A549 (cell line): ENCODE measurements around the gene PRICKLE1. TPM values are rescaled to one million over a fixed set of nuclear protein-coding genes. Genes with fewer than 3 reads are reported as not detected.

Experiments
- ATAC-seq, 2 experiments: fragments of 200-7000 bp in 1 of 2; fragments of >200 bp in 1 of 2; cut with Nextera tagmentation in 1 of 2; cut with Tn5 transposase in 1 of 2; 3 replicates each; pipeline versions ENCODE4 v1.8.0 to v1.9.1; 2018 to 2020; ENCODE audit warnings: mild to moderate bottlenecking in 1 of 2, moderate library complexity in 1 of 2
- CTCF ChIA-PET: fragments of 300-600 bp; sonication (Branson Sonifier 250); formaldehyde crosslinking; extraction: SDS; loops from one replicate; lab custom pipeline; 2021; ENCODE audit warnings: antibody characterized with exemption, inconsistent platforms; lab: Yijun Ruan, JAX
- POLR2A ChIA-PET: fragments of 350-600 bp; formaldehyde crosslinking; extraction: SDS; loops from one replicate; lab custom pipeline; 2021; ENCODE audit warnings: antibody characterized with exemption, inconsistent platforms; lab: Yijun Ruan, JAX
- DNase-seq, 2 experiments: peaks; one replicate each; pipeline versions ENCODE4 v3.0.0 to v3.0.0-alpha.2; 2011 to 2016; ENCODE audit warnings: low read depth in 1 of 2, low spot score in 1 of 2
- FAIRE-seq: peaks from 2 replicates; lab custom pipeline; 2011; peaks lifted over from hg19 to GRCh38; lab: Jason Lieb, UNC
- H3K27ac ChIP-seq, 2 experiments: fragments of >200 bp; sonication (Bioruptor Twin); formaldehyde crosslinking; 3 replicates each; pipeline ENCODE4 v1.5.1; 2016 to 2017
- H3K4me1 ChIP-seq: fragments of >200 bp; sonication (Bioruptor Twin); formaldehyde crosslinking; 3 replicates; pipeline ENCODE4 v1.6.1; 2016
- H3K4me2 ChIP-seq: fragments of >200 bp; sonication (Bioruptor Twin); formaldehyde crosslinking; 3 replicates; pipeline ENCODE4 v1.6.1; 2016
- H3K4me3 ChIP-seq: fragments of >200 bp; sonication (Bioruptor Twin); formaldehyde crosslinking; 3 replicates; pipeline ENCODE4 v1.5.1; 2016
- H3K9me3 ChIP-seq: fragments of >200 bp; sonication (Bioruptor Twin); formaldehyde crosslinking; 3 replicates; pipeline ENCODE4 v1.6.1; 2016
- CEBPB ChIP-seq, 2 experiments: fragments of >200 bp in 1 of 2; sonication (Bioruptor Twin) in 1 of 2; formaldehyde crosslinking in 1 of 2; IDR thresholded peaks; 2 replicates each; pipeline ENCODE4 v1.6.1; 2012 to 2016
- EHMT2 ChIP-seq: fragments of 200-600 bp; sonication (generic); IDR thresholded peaks from 2 replicates; pipeline ENCODE4 v1.6.1; 2016; ENCODE audit warnings: antibody characterized with exemption, low read depth, mild to moderate bottlenecking, moderate library complexity
- ESRRA ChIP-seq: fragments of 150-350 bp; IDR thresholded peaks from 2 replicates; pipeline ENCODE4 v1.6.1; 2014; ENCODE audit warnings: mild to moderate bottlenecking, low read length, borderline replicate concordance
- FOSL2 ChIP-seq, 2 experiments: fragments of 450-650 bp in 1 of 2; fragments of >200 bp in 1 of 2; sonication (Bioruptor Twin) in 1 of 2; formaldehyde crosslinking; IDR thresholded peaks; 2 replicates each; pipeline versions ENCODE4 v1.5.0 to v1.6.1; 2016 to 2020; ENCODE audit warnings: mild to moderate bottlenecking in 1 of 2, moderate library complexity in 1 of 2
- FOXS1 ChIP-seq: fragments of 250-450 bp; sonication (Bioruptor Pico); IDR thresholded peaks from 2 replicates; pipeline ENCODE4 v1.5.0; 2020; ENCODE audit warnings: mild to moderate bottlenecking, moderate library complexity
- HOXA7 ChIP-seq: fragments of 250-450 bp; sonication (Bioruptor Pico); IDR thresholded peaks from 2 replicates; pipeline ENCODE4 v1.5.0; 2020; ENCODE audit warnings: mild to moderate bottlenecking, moderate library complexity
- HOXB13 ChIP-seq: fragments of 250-450 bp; sonication (Bioruptor Pico); IDR thresholded peaks from 2 replicates; pipeline ENCODE4 v1.5.0; 2020; ENCODE audit warnings: low read depth, mild to moderate bottlenecking, moderate library complexity
- KDM5A ChIP-seq: fragments of 200-600 bp; sonication (generic); IDR thresholded peaks from 2 replicates; pipeline ENCODE4 v1.6.1; 2016; ENCODE audit warnings: antibody characterized with exemption, mild to moderate bottlenecking
- MAZ ChIP-seq: fragments of 150-350 bp; IDR thresholded peaks from 2 replicates; pipeline ENCODE4 v1.6.1; 2014; ENCODE audit warnings: antibody characterized with exemption, low read depth, low read length, borderline replicate concordance
- MYC ChIP-seq: IDR thresholded peaks from 2 replicates; pipeline ENCODE4 v1.6.1; 2012; ENCODE audit warnings: mild to moderate bottlenecking, inconsistent platforms, low read length, improper control_type of control experiment, borderline replicate concordance
- SMC3 ChIP-seq: fragments of >200 bp; sonication (Bioruptor Twin); formaldehyde crosslinking; IDR thresholded peaks from 3 replicates; pipeline ENCODE4 v1.6.1; 2018; ENCODE audit warnings: inconsistent platforms
- TFCP2L1 ChIP-seq: fragments of 250-450 bp; sonication (Bioruptor Pico); IDR thresholded peaks from 2 replicates; pipeline ENCODE4 v1.5.0; 2021; ENCODE audit warnings: mild to moderate bottlenecking
- TP53 ChIP-seq: fragments of 250-450 bp; sonication (Bioruptor Pico); IDR thresholded peaks from 2 replicates; pipeline ENCODE4 v1.5.0; 2021; ENCODE audit warnings: mild to moderate bottlenecking, moderate library complexity
- ZSCAN20 ChIP-seq: fragments of 250-450 bp; sonication (Bioruptor Pico); IDR thresholded peaks from 2 replicates; pipeline ENCODE4 v1.8.0; 2022; ENCODE audit warnings: mild to moderate bottlenecking, moderate library complexity
- WGBS: methylation state at CpG from one replicate; pipeline ENCODE4 v1.1.6; 2017; ENCODE audit errors: missing lambda C conversion rate; 5-methylcytosine and 5-hydroxymethylcytosine counted together
- polyA plus RNA-seq, 4 experiments: library from polyadenylated mRNA; depleted of rRNA in 3 of 4; stranded (reverse); fragments of >200 nt; fragmentation: RNase III in 1 of 4; extraction: RNeasy Plus Mini Kit Qiagen cat#74134 plus additional on column Dnase treatment in 1 of 4; gene quantifications; 2 replicates in 3 of 4; 3 replicates in 1 of 4; pipeline ENCODE4 v1.2.3, GENCODE V29; 2011 to 2017
- TF ChIP-seq, protein P1 (sequence below): fragments of >200 bp; sonication (Bioruptor Twin); formaldehyde crosslinking; IDR thresholded peaks from 3 replicates; pipeline ENCODE4 v1.5.1; 2016
- TF ChIP-seq, protein P2 (sequence below): IDR thresholded peaks from 2 replicates; pipeline ENCODE4 v1.6.1; 2012

Gene PRICKLE1
- polyA plus RNA-seq, 2 of the 4 experiments (the other 2 are of a cell fraction): 1.5 to 1.8 TPM

DNA sequence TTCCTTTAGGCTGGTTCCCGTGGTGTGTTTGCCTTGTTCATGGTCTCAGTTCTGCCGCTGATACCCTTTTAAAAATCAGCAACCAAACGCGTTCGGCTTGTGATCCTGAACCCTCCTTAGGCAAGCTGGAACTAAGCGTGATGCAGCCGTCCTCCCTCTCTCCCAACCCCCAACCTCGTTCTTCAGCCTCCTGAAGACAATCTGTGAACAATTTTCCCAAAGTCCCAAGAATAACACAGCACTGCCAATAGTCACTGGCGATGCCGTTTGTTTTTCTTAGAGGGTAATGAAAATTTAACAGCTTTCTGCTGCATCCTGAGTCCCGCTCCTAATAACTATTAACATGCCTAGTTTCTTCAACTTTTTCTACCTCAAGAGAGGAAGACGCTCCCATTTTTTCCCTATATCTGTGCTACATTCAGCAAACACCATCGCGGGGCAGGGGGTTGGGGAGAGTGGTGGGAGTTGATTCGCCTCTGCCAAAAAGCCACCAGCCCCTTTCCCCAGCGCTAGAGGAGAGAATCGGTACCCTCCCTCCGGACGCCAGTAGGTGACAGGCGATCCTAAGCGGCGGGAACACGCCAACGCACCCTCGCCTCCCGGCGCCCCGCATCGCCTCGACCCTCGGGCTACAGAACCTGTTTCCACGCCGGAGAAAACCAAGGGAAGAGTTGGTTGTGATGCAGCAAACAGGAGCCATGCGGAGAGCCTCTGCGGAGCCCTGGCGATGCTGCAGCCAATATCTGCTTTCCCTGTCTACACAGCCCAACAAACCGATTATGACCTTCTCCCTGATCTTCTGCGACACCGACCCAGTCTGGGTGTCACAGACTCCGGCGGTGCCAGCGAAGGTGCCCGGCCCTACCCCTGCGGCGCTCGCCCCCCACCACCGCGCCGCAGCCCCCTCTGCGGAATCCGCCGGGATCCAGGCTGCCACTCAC, 752 bp downstream of the PRICKLE1 start (continued):
- no peak for TF ChIP-seq ESRRA
- TF ChIP-seq, protein P1, sequence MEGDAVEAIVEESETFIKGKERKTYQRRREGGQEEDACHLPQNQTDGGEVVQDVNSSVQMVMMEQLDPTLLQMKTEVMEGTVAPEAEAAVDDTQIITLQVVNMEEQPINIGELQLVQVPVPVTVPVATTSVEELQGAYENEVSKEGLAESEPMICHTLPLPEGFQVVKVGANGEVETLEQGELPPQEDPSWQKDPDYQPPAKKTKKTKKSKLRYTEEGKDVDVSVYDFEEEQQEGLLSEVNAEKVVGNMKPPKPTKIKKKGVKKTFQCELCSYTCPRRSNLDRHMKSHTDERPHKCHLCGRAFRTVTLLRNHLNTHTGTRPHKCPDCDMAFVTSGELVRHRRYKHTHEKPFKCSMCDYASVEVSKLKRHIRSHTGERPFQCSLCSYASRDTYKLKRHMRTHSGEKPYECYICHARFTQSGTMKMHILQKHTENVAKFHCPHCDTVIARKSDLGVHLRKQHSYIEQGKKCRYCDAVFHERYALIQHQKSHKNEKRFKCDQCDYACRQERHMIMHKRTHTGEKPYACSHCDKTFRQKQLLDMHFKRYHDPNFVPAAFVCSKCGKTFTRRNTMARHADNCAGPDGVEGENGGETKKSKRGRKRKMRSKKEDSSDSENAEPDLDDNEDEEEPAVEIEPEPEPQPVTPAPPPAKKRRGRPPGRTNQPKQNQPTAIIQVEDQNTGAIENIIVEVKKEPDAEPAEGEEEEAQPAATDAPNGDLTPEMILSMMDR: peak; percentile 50

DNA sequence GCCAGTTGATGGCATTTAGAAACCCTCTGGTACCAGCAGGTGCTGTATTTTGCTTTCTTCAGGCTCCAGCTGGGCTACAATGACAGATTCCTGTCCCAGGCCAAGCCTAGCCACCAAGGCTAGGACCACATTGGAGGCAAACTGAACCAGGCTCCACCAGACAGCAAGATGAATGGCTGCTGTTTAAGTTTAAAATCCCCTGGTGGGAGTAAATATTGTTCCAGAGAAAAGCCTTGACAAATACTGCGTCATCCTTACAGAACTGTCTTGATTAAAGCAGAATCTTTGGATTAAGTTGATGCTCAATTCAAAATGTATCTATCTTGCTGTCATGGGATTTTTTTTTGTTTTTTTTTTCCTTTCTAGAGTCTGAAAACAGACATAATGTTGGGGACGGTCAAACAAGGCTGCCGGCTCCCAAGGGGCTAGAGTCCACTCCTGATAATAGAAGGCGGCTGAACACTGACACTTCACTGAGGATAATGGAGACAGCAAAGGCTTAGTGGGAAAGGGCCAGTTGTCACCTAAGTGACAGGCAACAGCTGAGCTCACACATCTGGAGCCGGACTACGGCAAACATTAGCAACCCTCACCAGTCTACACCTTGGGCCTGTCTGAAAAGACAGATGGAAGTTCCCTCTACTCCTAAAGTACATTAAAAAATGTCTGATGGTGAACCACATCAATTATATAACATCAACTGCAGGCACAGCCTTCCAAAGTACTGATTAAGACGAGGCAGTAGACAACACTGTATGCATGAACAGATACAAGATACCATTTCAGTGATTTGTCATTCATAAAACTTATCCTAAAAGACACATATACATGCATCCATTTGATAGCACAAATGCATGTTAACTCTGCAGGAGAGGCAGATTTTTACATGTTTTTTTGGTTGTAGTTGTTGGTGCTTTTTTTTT, 1.7 kb downstream of the PRICKLE1 start:
- Histone ChIP-seq H3K4me3 (no peak overlapping the region), H3K4me2 (peak overlapping the region; percentile 99), H3K9me3 (no peaks in the 10 kb centered on the region), H3K27ac (no peak overlapping the region), H3K4me1 (peaks cover 18% of the 10 kb centered on the region; the same call in 1 of the 3 replicates)
- CTCF ChIA-PET: interaction anchor here (0.6 to 1.9 kb wide), 5 partner anchors 9 to 346 kb away, joined by 3 to 6 read pairs (median 3); no protein-coding TSS in a partner anchor
- WGBS: 76% methylated on average over 7 of the region's 7 CpGs
- POLR2A ChIA-PET: no interaction called here
- ATAC-seq (no peak), DNase-seq (no peak), FAIRE-seq (no peak)
- TF ChIP-seq MYC (no peak), HOXA7 (no peak), TFCP2L1 (CRISPR knock-in tag) (no peak), KDM5A (no peak), FOSL2 (IDR thresholded peaks at IDR 0.05) (no peak), FOSL2 (CRISPR knock-in tag; IDR thresholded peaks at IDR 0.05) (no peak), CEBPB (IDR thresholded peaks at IDR 0.05) (peak; percentile 62 to 78; a peak in 3 of 4 replicates), TP53 (no peak)

- Histone ChIP-seq H3K4me1 (peaks cover 18% of the 10 kb centered on the region; the same call in 1 of the 3 replicates), H3K9me3 (no peaks in the 10 kb centered on the region), H3K4me3 (no peak overlapping the region), H3K27ac (no peak overlapping the region), H3K4me2 (no peak overlapping the region)
- ATAC-seq (no peak), DNase-seq (no peak), FAIRE-seq (no peak)
- CTCF ChIA-PET: interaction anchor here (0.7 to 1.7 kb wide), 2 partner anchors 17 to 104 kb away, joined by 3 to 6 read pairs; no protein-coding TSS in a partner anchor
- TF ChIP-seq EHMT2: no peak
- TF ChIP-seq, protein P2, sequence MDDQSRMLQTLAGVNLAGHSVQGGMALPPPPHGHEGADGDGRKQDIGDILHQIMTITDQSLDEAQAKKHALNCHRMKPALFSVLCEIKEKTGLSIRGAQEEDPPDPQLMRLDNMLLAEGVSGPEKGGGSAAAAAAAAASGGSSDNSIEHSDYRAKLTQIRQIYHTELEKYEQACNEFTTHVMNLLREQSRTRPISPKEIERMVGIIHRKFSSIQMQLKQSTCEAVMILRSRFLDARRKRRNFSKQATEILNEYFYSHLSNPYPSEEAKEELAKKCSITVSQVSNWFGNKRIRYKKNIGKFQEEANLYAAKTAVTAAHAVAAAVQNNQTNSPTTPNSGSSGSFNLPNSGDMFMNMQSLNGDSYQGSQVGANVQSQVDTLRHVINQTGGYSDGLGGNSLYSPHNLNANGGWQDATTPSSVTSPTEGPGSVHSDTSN: no peak
- no peak for TF ChIP-seq FOXS1 (CRISPR knock-in tag)
- no peak for TF ChIP-seq HOXA7
- TF ChIP-seq SMC3: no peak
- TF ChIP-seq HOXB13 (CRISPR knock-in tag): no peak
- no peak for TF ChIP-seq MAZ
- no peak for TF ChIP-seq ZSCAN20
- TF ChIP-seq, protein P1: no peak
- POLR2A ChIA-PET: no interaction called here
- WGBS: 65% methylated on average over 1 of the region's 1 CpG
Measured at GRCh38 chr12:42586268-42586667, 3.3 kb downstream of the PRICKLE1 start.
